ENCODE data around the gene OR10V1. TPM values are rescaled to one million over a fixed set of nuclear protein-coding genes. Genes with fewer than 3 reads are reported as not detected.

The OR10V1 gene
- total RNA-seq, 1 experiment from 2014 or later, result not detected

- DNase-seq (ENCODE audit: low read depth, low spot score) (no peak), ATAC-seq (no peak)
- no peak overlapping the region for H3K27ac ChIP-seq (ENCODE audit: low read length)
- in situ Hi-C loops (cut with HindIII; ENCODE audit: low pct_unique_long_range_greater_than_20kb, low sequenced_read_pairs), result no loop called here
- ChIA-PET POLR2A (no interaction called here), CTCF (no interaction called here)
- no TSS peak for BruUV-seq (replicated peaks)
- H3K4me1 ChIP-seq (ENCODE audit: control insufficient read depth, insufficient read depth, low read length), result no peaks in the 10 kb centered on the region
- intact Hi-C loops (cut with micrococcal nuclease; ENCODE audit: unreplicated experiment), result no loop called here
- TF ChIP-seq SIN3A (IDR thresholded peaks at IDR 0.05; ENCODE audit: borderline replicate concordance, insufficient read depth, low read depth, low read length) (no peak), REST (IDR thresholded peaks at IDR 0.05; ENCODE audit: insufficient read depth in 1 of 2, low read depth in 2 of 2, low read length in 1 of 2) (no peak), POLR2AphosphoS5 (IDR thresholded peaks at IDR 0.05; ENCODE audit: low read depth, low read length) (no peak), CTCF (IDR thresholded peaks at IDR 0.05) (no peak), TCF7L2 (IDR thresholded peaks at IDR 0.05; ENCODE audit: low read depth, low read length) (no peak)
- no peak overlapping the region for H3K4me3 ChIP-seq (ENCODE audit: low read depth in 2 of 2, low read length in 2 of 2)
- no peaks in the 10 kb centered on the region for H3K27me3 ChIP-seq (ENCODE audit: control insufficient read depth, insufficient read depth, low read length)
- H3K9me3 ChIP-seq (ENCODE audit: control insufficient read depth, insufficient read depth, low read depth, low read length), result no peaks in the 10 kb centered on the region
- H3K36me3 ChIP-seq (ENCODE audit: control insufficient read depth, insufficient read depth, low read length), result no peaks in the 10 kb centered on the region
Measured at GRCh38 chr11:59692915-59693314, 20.7 kb downstream of the OR10V1 start.

- no TSS peak for BruUV-seq (replicated peaks)
- Histone ChIP-seq H3K4me3 (ENCODE audit: low read depth in 2 of 2, low read length in 2 of 2) (no peak overlapping the region), H3K27ac (ENCODE audit: low read length) (no peak overlapping the region), H3K27me3 (ENCODE audit: control insufficient read depth, insufficient read depth, low read length) (no peaks in the 10 kb centered on the region), H3K9me3 (ENCODE audit: control insufficient read depth, insufficient read depth, low read depth, low read length) (no peaks in the 10 kb centered on the region), H3K4me1 (ENCODE audit: control insufficient read depth, insufficient read depth, low read length) (no peaks in the 10 kb centered on the region), H3K36me3 (ENCODE audit: control insufficient read depth, insufficient read depth, low read length) (no peaks in the 10 kb centered on the region)
- ChIA-PET POLR2A (interaction anchor here (0.7 kb wide), 1 partner anchor 22 kb away, joined by 3 read pairs; the partner anchor contains the start of gene PATL1), CTCF (no interaction called here)
- intact Hi-C loops (cut with micrococcal nuclease; ENCODE audit: unreplicated experiment) (no loop called here), in situ Hi-C loops (cut with HindIII; ENCODE audit: low pct_unique_long_range_greater_than_20kb, low sequenced_read_pairs) (no loop called here)
- no peak for ATAC-seq
- TF ChIP-seq SIN3A (IDR thresholded peaks at IDR 0.05; ENCODE audit: borderline replicate concordance, insufficient read depth, low read depth, low read length) (no peak), TCF7L2 (IDR thresholded peaks at IDR 0.05; ENCODE audit: low read depth, low read length) (no peak), REST (IDR thresholded peaks at IDR 0.05; ENCODE audit: insufficient read depth in 1 of 2, low read depth in 2 of 2, low read length in 1 of 2) (no peak), POLR2AphosphoS5 (IDR thresholded peaks at IDR 0.05; ENCODE audit: low read depth, low read length) (no peak), CTCF (IDR thresholded peaks at IDR 0.05) (no peak)
- no peak for DNase-seq (ENCODE audit: low read depth, low spot score)
Measured at GRCh38 chr11:59691156-59691555, 22.5 kb downstream of the OR10V1 start.
